ENCODE measurements around the gene PBRM1. TPM values are rescaled to one million over a fixed set of nuclear protein-coding genes. Genes with fewer than 3 reads are reported as not detected.

Gene PBRM1
- total RNA-seq, 2 experiments from 2014 or later: 47.6 to 48.1 TPM

- DNase-seq: no peak
- Histone ChIP-seq H3K4me1 (ENCODE audit: insufficient read depth, low read length) (no peaks in the 10 kb centered on the region), H3K27me3 (ENCODE audit: control insufficient read depth in 1 of 2, insufficient read depth in 2 of 2, low read length in 2 of 2) (no peaks in the 10 kb centered on the region), H3K9me3 (ENCODE audit: control insufficient read depth in 1 of 2, insufficient read depth in 1 of 2, low read length in 2 of 2) (no peaks in the 10 kb centered on the region), H3K4me3 (ENCODE audit: low read length) (no peak overlapping the region), H3K36me3 (ENCODE audit: insufficient read depth, low read length) (no peaks in the 10 kb centered on the region), H3K27ac (ENCODE audit: low read depth in 1 of 2, low read length in 2 of 2) (no peak overlapping the region)
- Mint-ChIP-seq H3K9me3 (no peaks in the 10 kb centered on the region), H3K4me3 (no peak overlapping the region), H3K36me3 (ENCODE audit: low read depth) (no peaks in the 10 kb centered on the region), H3K4me1 (ENCODE audit: low read depth) (no peaks in the 10 kb centered on the region), H3K27ac (no peak overlapping the region), H3K27me3 (no peaks in the 10 kb centered on the region)
- no peak for TF ChIP-seq CTCF (IDR thresholded peaks at IDR 0.05)
- ATAC-seq (ENCODE audit: poor library complexity): no peak
- POLR2A ChIA-PET: interaction anchor here (0.7 kb wide), 1 partner anchor 18 kb away, joined by 3 read pairs; the partner anchor contains the start of gene UQCC5
- intact Hi-C loops (cut with DNase I, micrococcal nuclease): no loop called here
- CTCF ChIA-PET: no interaction called here
These were observed 167.7 kb downstream of the PBRM1 start for GRCh38 chr3:52517796-52518722.

DNA sequence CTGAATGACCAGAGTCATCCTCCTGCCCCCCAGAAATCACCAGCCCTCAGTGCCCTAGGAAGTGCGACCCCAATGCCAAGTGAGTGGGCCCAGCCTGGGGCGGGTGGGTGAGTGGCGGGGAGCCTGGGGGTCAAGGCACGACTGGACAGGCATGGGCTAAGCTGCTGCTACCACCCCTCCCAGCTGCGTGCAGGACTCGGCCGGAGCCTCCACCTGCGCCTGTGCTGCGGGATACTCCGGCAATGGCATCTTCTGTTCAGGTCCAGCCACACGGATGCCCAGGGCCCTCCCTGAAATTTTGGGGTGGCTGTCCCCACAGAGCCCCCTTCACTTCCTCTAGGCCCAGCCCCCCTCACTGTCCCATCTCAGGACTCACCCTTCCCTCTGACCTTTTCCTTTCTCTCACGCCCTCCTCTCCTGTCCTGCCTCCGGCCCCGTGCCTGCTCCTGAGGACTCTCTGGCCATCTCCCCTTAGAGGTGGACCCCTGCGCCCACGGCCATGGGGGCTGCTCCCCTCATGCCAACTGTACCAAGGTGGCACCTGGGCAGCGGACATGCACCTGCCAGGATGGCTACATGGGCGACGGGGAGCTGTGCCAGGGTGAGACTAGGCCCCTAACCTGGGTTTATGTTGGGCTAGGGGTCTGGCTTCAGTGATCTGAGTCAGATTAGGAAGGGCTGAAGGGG, 169.1 kb downstream of the PBRM1 start:
- CTCF ChIA-PET: no interaction called here
- no peak overlapping the region for H3K4me3 Mint-ChIP-seq
- Histone ChIP-seq H3K4me3 (ENCODE audit: low read length) (no peak overlapping the region), H3K4me1 (ENCODE audit: insufficient read depth, low read length) (no peaks in the 10 kb centered on the region), H3K27me3 (ENCODE audit: control insufficient read depth in 1 of 2, insufficient read depth in 2 of 2, low read length in 2 of 2) (no peaks in the 10 kb centered on the region), H3K9me3 (ENCODE audit: control insufficient read depth in 1 of 2, insufficient read depth in 1 of 2, low read length in 2 of 2) (no peaks in the 10 kb centered on the region), H3K27ac (ENCODE audit: low read depth in 1 of 2, low read length in 2 of 2) (no peak overlapping the region), H3K36me3 (ENCODE audit: insufficient read depth, low read length) (no peaks in the 10 kb centered on the region)
- no peaks in the 10 kb centered on the region for H3K9me3 Mint-ChIP-seq
- no peaks in the 10 kb centered on the region for H3K27me3 Mint-ChIP-seq
- no peaks in the 10 kb centered on the region for H3K36me3 Mint-ChIP-seq (ENCODE audit: low read depth)
- DNase-seq: no peak
- intact Hi-C loops (cut with DNase I, micrococcal nuclease): no loop called here
- no peak for TF ChIP-seq CTCF (IDR thresholded peaks at IDR 0.05)
- POLR2A ChIA-PET: no interaction called here
- no peak for ATAC-seq (ENCODE audit: poor library complexity)
- no peaks in the 10 kb centered on the region for H3K4me1 Mint-ChIP-seq (ENCODE audit: low read depth)
- no peak overlapping the region for H3K27ac Mint-ChIP-seq

DNA sequence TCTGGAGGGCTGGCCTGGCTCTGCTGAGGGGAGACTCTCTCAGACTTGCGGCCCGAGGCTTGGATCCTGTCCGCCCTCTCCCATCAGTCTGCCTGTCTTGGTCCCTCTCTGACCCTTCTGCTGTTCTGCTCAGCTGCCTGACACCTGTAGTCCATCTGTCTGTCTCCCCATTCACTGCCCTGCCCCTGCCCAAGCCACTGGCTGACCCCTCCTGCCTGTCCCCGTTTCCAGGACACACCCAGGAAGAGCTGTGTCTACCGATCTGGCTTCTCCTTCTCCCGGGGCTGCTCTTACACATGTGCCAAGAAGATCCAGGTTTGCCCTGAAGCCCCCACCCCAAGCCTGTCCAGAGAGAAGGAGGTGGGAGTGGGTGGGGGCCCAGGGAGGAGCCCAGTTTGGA, 170.5 kb downstream of the PBRM1 start:
- no peak for DNase-seq
- no peak overlapping the region for H3K27ac ChIP-seq (ENCODE audit: low read depth in 1 of 2, low read length in 2 of 2)
- Mint-ChIP-seq H3K4me1 (ENCODE audit: low read depth) (no peaks in the 10 kb centered on the region), H3K36me3 (ENCODE audit: low read depth) (no peaks in the 10 kb centered on the region), H3K4me3 (no peak overlapping the region), H3K27ac (no peak overlapping the region), H3K27me3 (no peaks in the 10 kb centered on the region), H3K9me3 (no peaks in the 10 kb centered on the region)
- H3K4me3 ChIP-seq (ENCODE audit: low read length): no peak overlapping the region
- CTCF ChIA-PET: no interaction called here
- no peak for ATAC-seq (ENCODE audit: poor library complexity)
- no peaks in the 10 kb centered on the region for H3K9me3 ChIP-seq (ENCODE audit: control insufficient read depth in 1 of 2, insufficient read depth in 1 of 2, low read length in 2 of 2)
- intact Hi-C loops (cut with DNase I, micrococcal nuclease): no loop called here
- H3K36me3 ChIP-seq (ENCODE audit: insufficient read depth, low read length): no peaks in the 10 kb centered on the region
- TF ChIP-seq CTCF (IDR thresholded peaks at IDR 0.05): no peak
- no peaks in the 10 kb centered on the region for H3K27me3 ChIP-seq (ENCODE audit: control insufficient read depth in 1 of 2, insufficient read depth in 2 of 2, low read length in 2 of 2)
- no peaks in the 10 kb centered on the region for H3K4me1 ChIP-seq (ENCODE audit: insufficient read depth, low read length)
- POLR2A ChIA-PET: no interaction called here
